H1 (cell line): ENCODE results near the gene OXSR1. TPM values are rescaled to one million over a fixed set of nuclear protein-coding genes. Genes with fewer than 3 reads are reported as not detected.

Source experiments
- EGR1 ChIP-seq: IDR thresholded peaks from 2 replicates; pipeline ENCODE4 v1.6.1; 2011; ENCODE audit warnings: low read depth, low read length, borderline replicate concordance
- POU5F1 ChIP-seq: IDR thresholded peaks from 2 replicates; pipeline ENCODE4 v1.6.1; 2011; ENCODE audit warnings: low read depth, mild to moderate bottlenecking, low read length, moderate library complexity
- YY1 ChIP-seq: IDR thresholded peaks from 2 replicates; pipeline ENCODE4 v1.6.1; 2011; ENCODE audit warnings: low read depth, mild to moderate bottlenecking, low read length
- polyA plus RNA-seq, 7 experiments: library from polyadenylated mRNA; depleted of rRNA in 3 of 7; stranded (reverse) in 5 of 7; unstranded in 2 of 7; fragments of >200 nt in 5 of 7; fragments of 200-250 nt in 2 of 7; gene quantifications; 1 replicate in 5 of 7; 2 replicates in 1 of 7; 4 replicates in 1 of 7; pipeline versions ENCODE4 v1.2.1 to v1.2.3, GENCODE V29; 2011 to 2013; ENCODE audit warnings: missing spikeins in 2 of 7, mixed read lengths in 2 of 7
- total RNA-seq: library from RNA; stranded (reverse); fragmentation: NEBNext Ultra II Directional; extraction: Animal tissue kit (Norgen Biotek cat#: 25700); gene quantifications from 2 replicates; pipeline ENCODE4 v1.2.1, GENCODE V29; 2021
- TF ChIP-seq, protein P1 (sequence below): IDR thresholded peaks from 2 replicates; pipeline ENCODE4 v1.6.1; 2011; ENCODE audit warnings: low read depth, mild to moderate bottlenecking, low read length; ENCODE audit not compliant: insufficient read depth

Gene OXSR1
- total and polyA plus RNA-seq, 2 of the 8 experiments (the other 6 are each of a cell fraction or from before 2014, with no cell fraction given) = 25.1 to 47.0 TPM

DNA sequence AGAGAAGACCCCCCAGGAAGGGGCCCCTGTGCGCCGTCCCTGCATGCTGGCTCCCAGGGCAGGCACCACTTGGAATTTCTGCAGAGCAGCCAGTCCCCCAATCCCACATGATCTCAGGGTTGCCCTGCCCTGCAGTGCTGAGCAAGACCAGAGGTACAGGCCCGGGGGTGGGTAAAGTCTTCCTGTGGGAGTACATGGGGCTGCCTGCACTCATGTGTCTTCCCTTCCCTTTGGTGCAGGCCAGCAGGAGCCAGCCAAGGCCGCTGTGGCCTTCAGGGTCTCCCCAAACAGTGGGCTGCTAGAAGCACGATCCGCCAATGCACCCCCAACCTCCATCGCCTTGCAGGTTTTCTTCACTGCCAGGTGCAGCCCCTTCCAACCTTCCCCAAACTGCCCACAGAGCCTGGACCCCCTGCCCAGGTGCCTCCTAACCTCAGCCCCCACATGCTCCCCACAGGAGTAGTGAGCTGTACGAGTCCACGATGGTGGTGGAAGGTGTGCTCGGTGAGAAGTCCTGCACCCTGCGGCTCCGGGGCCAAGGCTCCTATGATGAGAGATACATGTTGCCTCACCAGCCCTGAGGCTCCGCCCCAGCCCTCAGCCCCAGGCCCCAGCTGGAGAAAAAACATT lies 43.4 kb upstream of the OXSR1 start (continued):
- TF ChIP-seq, protein P1, sequence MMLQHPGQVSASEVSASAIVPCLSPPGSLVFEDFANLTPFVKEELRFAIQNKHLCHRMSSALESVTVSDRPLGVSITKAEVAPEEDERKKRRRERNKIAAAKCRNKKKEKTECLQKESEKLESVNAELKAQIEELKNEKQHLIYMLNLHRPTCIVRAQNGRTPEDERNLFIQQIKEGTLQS = no peak
- TF ChIP-seq YY1 (no peak), EGR1 (no peak), POU5F1 (no peak)
